ENCODE measurements around the gene NT5C3B. TPM values are rescaled to one million over a fixed set of nuclear protein-coding genes. Genes with fewer than 3 reads are reported as not detected.
"Not testable (repeated sequence)": the region's sequence is repeated elsewhere in the genome, so short reads cannot be mapped to it uniquely, and the experiment has no call there.

NT5C3B gene
- total RNA-seq, 2 experiments from 2014 or later, result 0.16 to 12.1 TPM

DNA sequence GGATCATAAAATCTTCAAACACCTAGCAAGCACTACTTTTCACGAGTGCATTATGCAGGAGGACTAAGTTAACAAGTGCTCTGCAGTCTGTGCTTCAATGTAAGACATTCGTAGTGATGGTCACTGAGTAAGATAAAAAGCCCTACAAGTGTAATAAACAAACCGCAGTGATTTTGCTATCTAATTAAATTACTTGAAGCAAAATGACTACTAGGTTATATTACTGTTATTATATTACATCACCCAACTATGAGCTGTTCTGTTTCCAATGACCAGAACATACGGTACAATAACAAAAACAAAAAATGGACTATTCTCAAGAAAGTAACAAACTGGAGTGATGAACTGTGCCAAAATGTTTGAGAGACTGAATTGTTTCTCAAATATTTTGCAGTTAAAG is 12.8 kb upstream of the NT5C3B start:
- peaks cover 54% of the 10 kb centered on the region for H3K36me3 ChIP-seq (ENCODE audit: insufficient read depth, low read length)
- H3K4me2 ChIP-seq (ENCODE audit: low read length), result peak overlapping the region; percentile 47; the same call in 1 of the 2 replicates
- H3K4me3 ChIP-seq (ENCODE audit: low read depth, low read length, poor library complexity, severe bottlenecking), result no peak overlapping the region
- no peak overlapping the region for H3K27ac ChIP-seq (ENCODE audit: low read depth, low read length, poor library complexity, severe bottlenecking)
- TF ChIP-seq, protein P1, sequence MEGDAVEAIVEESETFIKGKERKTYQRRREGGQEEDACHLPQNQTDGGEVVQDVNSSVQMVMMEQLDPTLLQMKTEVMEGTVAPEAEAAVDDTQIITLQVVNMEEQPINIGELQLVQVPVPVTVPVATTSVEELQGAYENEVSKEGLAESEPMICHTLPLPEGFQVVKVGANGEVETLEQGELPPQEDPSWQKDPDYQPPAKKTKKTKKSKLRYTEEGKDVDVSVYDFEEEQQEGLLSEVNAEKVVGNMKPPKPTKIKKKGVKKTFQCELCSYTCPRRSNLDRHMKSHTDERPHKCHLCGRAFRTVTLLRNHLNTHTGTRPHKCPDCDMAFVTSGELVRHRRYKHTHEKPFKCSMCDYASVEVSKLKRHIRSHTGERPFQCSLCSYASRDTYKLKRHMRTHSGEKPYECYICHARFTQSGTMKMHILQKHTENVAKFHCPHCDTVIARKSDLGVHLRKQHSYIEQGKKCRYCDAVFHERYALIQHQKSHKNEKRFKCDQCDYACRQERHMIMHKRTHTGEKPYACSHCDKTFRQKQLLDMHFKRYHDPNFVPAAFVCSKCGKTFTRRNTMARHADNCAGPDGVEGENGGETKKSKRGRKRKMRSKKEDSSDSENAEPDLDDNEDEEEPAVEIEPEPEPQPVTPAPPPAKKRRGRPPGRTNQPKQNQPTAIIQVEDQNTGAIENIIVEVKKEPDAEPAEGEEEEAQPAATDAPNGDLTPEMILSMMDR (conservative IDR thresholded peaks at IDR 0.05; ENCODE audit: low read length), result no peak
- TF ChIP-seq EZH2phosphoT487 (IDR thresholded peaks at IDR 0.05; ENCODE audit: borderline replicate concordance, low read depth, low read length), result no peak
- intact Hi-C loops (cut with micrococcal nuclease; ENCODE audit: unreplicated experiment), result no loop called here
- ChIA-PET POLR2A (interaction anchor here (0.6 to 1.9 kb wide), 3 partner anchors 16 to 82 kb away, joined by 3 to 11 read pairs (median 3); partner anchors contain the start of gene KLHL11), CTCF (ENCODE audit: unreplicated experiment) (no interaction called here)
- H3K9me2 ChIP-seq (ENCODE audit: insufficient read depth, low read length), result no peaks in the 10 kb centered on the region
- H4K20me1 ChIP-seq (ENCODE audit: insufficient read depth, low read length), result peaks cover 20% of the 10 kb centered on the region
- no peaks in the 10 kb centered on the region for H3K9me3 ChIP-seq (ENCODE audit: low read length)
- H3K79me2 ChIP-seq (ENCODE audit: insufficient read depth, low read depth, low read length), result peaks cover 52% of the 10 kb centered on the region
- no peak for DNase-seq (ENCODE audit: low spot score)
- no peak overlapping the region for H2AFZ ChIP-seq (ENCODE audit: low read length)
- H3K4me1 ChIP-seq (ENCODE audit: insufficient read depth, low read length, poor library complexity, severe bottlenecking), result peaks cover 29% of the 10 kb centered on the region
- no TSS peak for BruUV-seq (replicated peaks)

- H3K27ac ChIP-seq (ENCODE audit: low read depth, low read length, poor library complexity, severe bottlenecking), result no peak overlapping the region
- H3K4me3 ChIP-seq (ENCODE audit: low read depth, low read length, poor library complexity, severe bottlenecking), result no peak overlapping the region
- DNase-seq (ENCODE audit: low spot score), result no peak
- H4K20me1 ChIP-seq (ENCODE audit: insufficient read depth, low read length), result peaks cover 9% of the 10 kb centered on the region
- POLR2A ChIA-PET, result no interaction called here
- no peaks in the 10 kb centered on the region for H3K9me2 ChIP-seq (ENCODE audit: insufficient read depth, low read length)
- H3K79me2 ChIP-seq (ENCODE audit: insufficient read depth, low read depth, low read length), result peaks cover 20% of the 10 kb centered on the region
- CTCF ChIA-PET (ENCODE audit: unreplicated experiment), result no interaction called here
- H3K4me2 ChIP-seq (ENCODE audit: low read length), result no peak overlapping the region
- no peak overlapping the region for H2AFZ ChIP-seq (ENCODE audit: low read length)
- no TSS peak for BruUV-seq (replicated peaks)
- no peaks in the 10 kb centered on the region for H3K9me3 ChIP-seq (ENCODE audit: low read length)
- H3K4me1 ChIP-seq (ENCODE audit: insufficient read depth, low read length, poor library complexity, severe bottlenecking), result peaks cover 12% of the 10 kb centered on the region
- peaks cover 23% of the 10 kb centered on the region for H3K36me3 ChIP-seq (ENCODE audit: insufficient read depth, low read length)
- intact Hi-C loops (cut with micrococcal nuclease; ENCODE audit: unreplicated experiment), result no loop called here
- TF ChIP-seq, protein P1 (conservative IDR thresholded peaks at IDR 0.05; ENCODE audit: low read length), result no peak
- TF ChIP-seq EZH2phosphoT487 (IDR thresholded peaks at IDR 0.05; ENCODE audit: borderline replicate concordance, low read depth, low read length), result no peak
Observed at GRCh38 chr17:41844971-41845370, 8.9 kb upstream of the NT5C3B start.

DNA sequence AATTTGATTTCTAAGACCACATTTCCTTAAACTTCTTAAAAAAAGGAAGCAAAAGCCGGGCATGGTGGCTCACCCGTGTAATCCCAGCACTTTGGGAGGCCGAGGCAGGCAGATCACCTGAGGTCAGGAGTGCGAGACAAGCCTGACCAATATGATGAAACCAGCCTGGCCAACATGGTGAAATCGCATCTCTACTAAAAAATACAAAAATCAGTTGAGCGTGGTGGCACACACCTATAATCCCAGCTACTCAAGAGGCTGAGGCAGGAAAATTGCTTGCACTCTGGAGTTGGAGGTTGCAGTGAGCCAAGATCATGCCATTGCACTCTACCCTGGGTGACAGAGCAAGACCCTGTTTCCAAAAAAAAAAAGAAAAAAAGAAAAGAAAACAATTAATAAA is 4.7 kb upstream of the NT5C3B start:
- CTCF ChIA-PET (ENCODE audit: unreplicated experiment); H3K27ac ChIP-seq (ENCODE audit: low read depth, low read length, poor library complexity, severe bottlenecking); H4K20me1 ChIP-seq (ENCODE audit: insufficient read depth, low read length); H3K9me2 ChIP-seq (ENCODE audit: insufficient read depth, low read length); BruUV-seq (replicated peaks); H2AFZ ChIP-seq (ENCODE audit: low read length); H3K79me2 ChIP-seq (ENCODE audit: insufficient read depth, low read depth, low read length); H3K4me2 ChIP-seq (ENCODE audit: low read length); DNase-seq (ENCODE audit: low spot score); H3K4me3 ChIP-seq (ENCODE audit: low read depth, low read length, poor library complexity, severe bottlenecking); H3K9me3 ChIP-seq (ENCODE audit: low read length); POLR2A ChIA-PET; H3K4me1 ChIP-seq (ENCODE audit: insufficient read depth, low read length, poor library complexity, severe bottlenecking); H3K36me3 ChIP-seq (ENCODE audit: insufficient read depth, low read length); intact Hi-C loops (cut with micrococcal nuclease; ENCODE audit: unreplicated experiment): not testable (repeated sequence)

- H3K27ac ChIP-seq (ENCODE audit: low read depth, low read length, poor library complexity, severe bottlenecking); H4K20me1 ChIP-seq (ENCODE audit: insufficient read depth, low read length); H3K4me2 ChIP-seq (ENCODE audit: low read length); H3K4me1 ChIP-seq (ENCODE audit: insufficient read depth, low read length, poor library complexity, severe bottlenecking); POLR2A ChIA-PET; DNase-seq (ENCODE audit: low spot score); H2AFZ ChIP-seq (ENCODE audit: low read length); CTCF ChIA-PET (ENCODE audit: unreplicated experiment); H3K79me2 ChIP-seq (ENCODE audit: insufficient read depth, low read depth, low read length); H3K4me3 ChIP-seq (ENCODE audit: low read depth, low read length, poor library complexity, severe bottlenecking); intact Hi-C loops (cut with micrococcal nuclease; ENCODE audit: unreplicated experiment); BruUV-seq (replicated peaks); H3K36me3 ChIP-seq (ENCODE audit: insufficient read depth, low read length); H3K9me3 ChIP-seq (ENCODE audit: low read length); H3K9me2 ChIP-seq (ENCODE audit: insufficient read depth, low read length): not testable (repeated sequence)
Observed at GRCh38 chr17:41839448-41839847, 3.4 kb upstream of the NT5C3B start.
